ENCODE results near the gene FPGS.
"Not testable (repeated sequence)": the region's sequence is repeated elsewhere in the genome, so short reads cannot be mapped to it uniquely, and the experiment has no call there.

The FPGS gene

GRCh38 chr9:127776195-127776923 is 26.3 kb upstream of the FPGS start:
- H3K9me3 ChIP-seq (ENCODE audit: low read depth, low read length) = no peaks in the 10 kb centered on the region
- TF ChIP-seq POLR2AphosphoS5 (IDR thresholded peaks at IDR 0.05; ENCODE audit: borderline replicate concordance, low read depth, low read length) (no peak), FOXP2 (optimal IDR thresholded peaks at IDR 0.05; ENCODE audit: control extremely low read depth, extremely low read length, insufficient read depth) (no peak), EZH2 (IDR thresholded peaks at IDR 0.05) (no peak)
- no peaks in the 10 kb centered on the region for H3K36me3 ChIP-seq (ENCODE audit: insufficient read depth, low read length)
- no peak overlapping the region for H3K4me3 ChIP-seq
- no peak overlapping the region for H3K9ac ChIP-seq (ENCODE audit: insufficient read length)
- H3K27ac ChIP-seq = no peak overlapping the region
- DNase-seq (ENCODE audit: low read depth, low spot score) = no peak

DNA sequence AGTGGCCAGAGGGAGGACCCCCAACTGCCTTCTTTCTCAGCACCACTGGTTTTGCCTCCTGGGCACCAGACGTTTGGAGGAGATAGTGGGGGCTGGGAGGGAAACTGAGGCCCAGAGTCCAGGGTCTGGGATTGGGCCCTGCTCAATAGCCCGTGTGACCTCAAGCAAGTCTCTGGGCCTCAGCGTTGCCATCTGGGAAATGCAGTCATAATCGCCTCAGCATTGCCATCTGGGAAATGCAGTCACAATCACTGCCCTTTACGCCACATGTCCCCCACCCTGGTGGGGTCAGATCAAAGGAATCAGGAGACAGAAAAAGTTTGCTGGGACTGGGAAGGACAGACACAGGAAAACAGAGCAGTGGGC is 25.8 kb upstream of the FPGS start:
- Histone ChIP-seq H3K36me3 (ENCODE audit: insufficient read depth, low read length) (no peaks in the 10 kb centered on the region), H3K27ac (no peak overlapping the region), H3K9me3 (ENCODE audit: low read depth, low read length) (no peaks in the 10 kb centered on the region), H3K9ac (ENCODE audit: insufficient read length) (no peak overlapping the region), H3K4me3 (no peak overlapping the region)
- no peak for TF ChIP-seq FOXP2 (optimal IDR thresholded peaks at IDR 0.05; ENCODE audit: control extremely low read depth, extremely low read length, insufficient read depth)
- TF ChIP-seq POLR2AphosphoS5 (IDR thresholded peaks at IDR 0.05; ENCODE audit: borderline replicate concordance, low read depth, low read length) = no peak
- no peak for TF ChIP-seq EZH2 (IDR thresholded peaks at IDR 0.05)
- no peak for DNase-seq (ENCODE audit: low read depth, low spot score)

- Histone ChIP-seq H3K9me3 (ENCODE audit: low read depth, low read length) (no peaks in the 10 kb centered on the region), H3K4me3 (no peak overlapping the region), H3K27ac (no peak overlapping the region), H3K36me3 (ENCODE audit: insufficient read depth, low read length) (no peaks in the 10 kb centered on the region), H3K9ac (ENCODE audit: insufficient read length) (no peak overlapping the region)
- DNase-seq (ENCODE audit: low read depth, low spot score) = no peak
- TF ChIP-seq POLR2AphosphoS5 (IDR thresholded peaks at IDR 0.05; ENCODE audit: borderline replicate concordance, low read depth, low read length) (no peak), FOXP2 (optimal IDR thresholded peaks at IDR 0.05; ENCODE audit: control extremely low read depth, extremely low read length, insufficient read depth) (no peak), EZH2 (IDR thresholded peaks at IDR 0.05) (no peak)
Observed at GRCh38 chr9:127777368-127777980, 25.2 kb upstream of the FPGS start.

GRCh38 chr9:127778280-127779135 is 24.2 kb upstream of the FPGS start, which contains the start of gene SH2D3C:
SH2D3C (minus strand) TSS chr9:127778666; CDS start chr9:127778627, 39 bp downstream.
- TF ChIP-seq FOXP2 (optimal IDR thresholded peaks at IDR 0.05; ENCODE audit: control extremely low read depth, extremely low read length, insufficient read depth) (no peak), EZH2 (IDR thresholded peaks at IDR 0.05) (no peak), POLR2AphosphoS5 (IDR thresholded peaks at IDR 0.05; ENCODE audit: borderline replicate concordance, low read depth, low read length) (no peak)
- H3K36me3 ChIP-seq (ENCODE audit: insufficient read depth, low read length) = no peaks in the 10 kb centered on the region
- H3K27ac ChIP-seq = no peak within 1 kb of the TSS
- H3K4me3 ChIP-seq = no peak within 1 kb of the TSS
- no peaks in the 10 kb centered on the region for H3K9me3 ChIP-seq (ENCODE audit: low read depth, low read length)
- no peak for DNase-seq (ENCODE audit: low read depth, low spot score)
- no peak within 1 kb of the TSS for H3K9ac ChIP-seq (ENCODE audit: insufficient read length)

GRCh38 chr9:127779136-127779981 is 23.3 kb upstream of the FPGS start:
- DNase-seq (ENCODE audit: low read depth, low spot score) = no peak
- H3K27ac ChIP-seq = no peak overlapping the region

DNA sequence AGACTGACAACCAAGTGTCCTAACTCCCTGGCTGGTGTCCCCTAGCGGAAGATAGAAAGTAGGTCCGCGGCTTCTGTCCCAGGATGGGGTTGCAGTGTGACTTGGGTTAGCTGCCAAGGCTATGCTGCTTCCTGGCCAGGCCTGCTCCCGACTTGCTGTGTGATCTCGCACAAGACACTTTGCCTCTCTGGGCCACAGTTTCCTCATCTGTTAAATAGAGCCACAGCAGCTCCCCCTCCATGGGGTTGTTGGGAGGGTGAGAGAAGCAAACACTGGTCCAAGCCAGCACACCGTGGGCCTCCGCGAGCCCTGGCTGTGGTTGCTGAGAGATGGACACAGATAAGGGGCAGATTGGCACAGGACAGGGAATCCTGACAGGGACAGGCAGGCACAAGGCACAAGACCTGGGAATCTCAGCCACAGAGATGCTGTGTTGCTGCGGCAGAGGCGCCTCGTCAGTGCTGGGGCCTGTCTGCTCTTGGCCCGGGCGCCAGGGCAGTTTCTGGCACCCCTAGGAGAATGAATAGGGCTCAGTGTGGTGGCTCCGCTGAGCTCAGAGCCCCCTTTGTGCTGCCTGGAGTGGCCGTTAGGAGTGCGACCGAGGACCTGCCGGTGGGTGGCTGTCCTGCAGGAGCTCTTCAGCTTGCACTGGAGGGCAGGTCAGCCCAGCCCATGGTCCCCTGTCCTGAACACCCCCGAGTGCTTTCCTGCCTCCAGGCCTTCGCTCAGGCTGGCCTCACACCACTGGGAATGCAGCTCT is 22.4 kb upstream of the FPGS start:
- Histone ChIP-seq H3K4me3 (no peak overlapping the region), H3K9ac (ENCODE audit: insufficient read length) (no peak overlapping the region), H3K27ac (no peak overlapping the region), H3K9me3 (ENCODE audit: low read depth, low read length) (no peaks in the 10 kb centered on the region), H3K36me3 (ENCODE audit: insufficient read depth, low read length) (no peaks in the 10 kb centered on the region)
- DNase-seq (ENCODE audit: low read depth, low spot score) = no peak
- no peak for TF ChIP-seq POLR2AphosphoS5 (IDR thresholded peaks at IDR 0.05; ENCODE audit: borderline replicate concordance, low read depth, low read length)
- no peak for TF ChIP-seq FOXP2 (optimal IDR thresholded peaks at IDR 0.05; ENCODE audit: control extremely low read depth, extremely low read length, insufficient read depth)
- TF ChIP-seq EZH2 (IDR thresholded peaks at IDR 0.05) = no peak

More at GRCh38 chr9:127779136-127779981, 23.3 kb upstream of the FPGS start:
- Histone ChIP-seq H3K4me3 (no peak overlapping the region), H3K9me3 (ENCODE audit: low read depth, low read length) (no peaks in the 10 kb centered on the region), H3K36me3 (ENCODE audit: insufficient read depth, low read length) (no peaks in the 10 kb centered on the region), H3K9ac (ENCODE audit: insufficient read length) (no peak overlapping the region)
- TF ChIP-seq FOXP2 (optimal IDR thresholded peaks at IDR 0.05; ENCODE audit: control extremely low read depth, extremely low read length, insufficient read depth) (no peak), POLR2AphosphoS5 (IDR thresholded peaks at IDR 0.05; ENCODE audit: borderline replicate concordance, low read depth, low read length) (no peak), EZH2 (IDR thresholded peaks at IDR 0.05) (no peak)

DNA sequence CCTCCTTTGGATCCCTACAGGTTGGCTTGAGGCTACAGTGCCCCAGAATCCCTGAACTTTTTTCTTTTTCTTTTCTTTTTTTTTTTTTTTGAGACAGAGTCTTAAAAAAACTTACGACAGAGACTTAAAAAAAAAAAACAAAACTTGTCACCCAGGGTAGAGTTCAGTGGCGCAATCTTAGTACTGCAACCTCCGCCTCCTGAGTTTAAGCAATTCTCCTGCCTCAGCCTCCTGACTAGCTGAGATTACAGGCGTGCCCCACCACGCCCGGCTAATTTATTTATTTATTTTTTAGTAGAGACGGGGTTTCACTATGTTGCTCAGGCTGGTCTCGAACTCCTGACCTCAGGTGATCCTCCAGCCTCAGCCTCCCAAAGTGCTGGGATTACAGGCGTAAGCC is 21.8 kb upstream of the FPGS start:
- DNase-seq (ENCODE audit: low read depth, low spot score); H3K9ac ChIP-seq (ENCODE audit: insufficient read length); H3K27ac ChIP-seq: not testable (repeated sequence)

More for the DNA sequence above, 21.8 kb upstream of the FPGS start:
- H3K9me3 ChIP-seq (ENCODE audit: low read depth, low read length); H3K36me3 ChIP-seq (ENCODE audit: insufficient read depth, low read length); H3K4me3 ChIP-seq: not testable (repeated sequence)
